Natural killer cell (primary cell): ENCODE results near the gene GCSAM. TPM values are rescaled to one million over a fixed set of nuclear protein-coding genes. Genes with fewer than 3 reads are reported as not detected.

ENCODE experiments used
- ATAC-seq, 3 donors: fragments of 150-1000 bp in 2 of 3; fragments of 200-7000 bp in 1 of 3; cut with Tn5 transposase; 1 replicate in 1 of 3; 2 replicates in 2 of 3; pipeline ENCODE4 v1.10.0; 2021; ENCODE audit warnings: mild to moderate bottlenecking in 2 of 3, moderate library complexity in 2 of 3
- DNase-seq, 2 donors: peaks; one replicate each; pipeline versions ENCODE4 v3.0.0 to v3.0.0-alpha.2; 2013 to 2021; ENCODE audit warnings: mixed read lengths in 1 of 2
- H3K27ac ChIP-seq: one replicate; pipeline ENCODE4 v1.5.1; 2013; ENCODE audit warnings: mild to moderate bottlenecking, low read length
- H3K27me3 ChIP-seq: one replicate; pipeline ENCODE4 v1.6.1; 2013; ENCODE audit warnings: low read length; ENCODE audit not compliant: control insufficient read depth, insufficient read depth
- H3K36me3 ChIP-seq: one replicate; pipeline ENCODE4 v1.6.1; 2013; ENCODE audit warnings: low read length; ENCODE audit not compliant: control insufficient read depth, insufficient read depth
- H3K4me1 ChIP-seq: one replicate; pipeline ENCODE4 v1.6.1; 2013; ENCODE audit warnings: low read length; ENCODE audit not compliant: control insufficient read depth, insufficient read depth
- H3K4me3 ChIP-seq: one replicate; pipeline ENCODE4 v1.5.1; 2013; ENCODE audit warnings: low read length
- H3K9me3 ChIP-seq: one replicate; pipeline ENCODE4 v1.6.1; 2013; ENCODE audit warnings: low read length; ENCODE audit not compliant: control insufficient read depth, insufficient read depth
- H3K27ac Mint-ChIP-seq, 2 donors: one replicate each; pipeline ENCODE4 v1.8.0; 2022; ENCODE audit warnings: mild to moderate bottlenecking in 2 of 2, mixed read lengths in 2 of 2, moderate library complexity in 1 of 2
- H3K27me3 Mint-ChIP-seq, 2 donors: one replicate each; pipeline ENCODE4 v1.8.0; 2022; ENCODE audit warnings: low read depth in 2 of 2, mixed read lengths in 2 of 2
- H3K36me3 Mint-ChIP-seq: one replicate; pipeline ENCODE4 v1.8.0; 2022; ENCODE audit warnings: mixed read lengths
- H3K4me1 Mint-ChIP-seq, 2 donors: one replicate each; pipeline ENCODE4 v1.8.0; 2022; ENCODE audit warnings: mixed read lengths in 2 of 2
- H3K4me3 Mint-ChIP-seq: one replicate; pipeline ENCODE4 v1.8.0; 2022; ENCODE audit warnings: mild to moderate bottlenecking, moderate library complexity, mixed read lengths
- H3K9me3 Mint-ChIP-seq, 2 donors: one replicate each; pipeline ENCODE4 v1.8.0; 2022; ENCODE audit warnings: mixed read lengths in 2 of 2
- WGBS: methylation state at CpG from one replicate; pipeline ENCODE4 v1.1.7; 2013; ENCODE audit warnings: missing lambda C conversion rate; ENCODE audit not compliant: insufficient coverage; 5-methylcytosine and 5-hydroxymethylcytosine counted together
- intact Hi-C: fragments of 100-400 bp; cut with micrococcal nuclease; formaldehyde crosslinking; loops from one replicate; pipeline ENCODE4 v1.14.2; 2022
- total RNA-seq, 4 donors: library from RNA; stranded (reverse); fragments of 120-200 nt in 1 of 4; gene quantifications; one replicate each; pipeline versions ENCODE4 v1.2.3 to v1.2.4, GENCODE V29; 2013 to 2022
- TF ChIP-seq, protein P1 (sequence below): fragments of 200-600 bp; IDR thresholded peaks from one replicate; pipeline ENCODE4 v1.8.0; 2022; ENCODE audit warnings: antibody characterized with exemption

Gene GCSAM
- total RNA-seq, 3 donors from 2014 or later (not counting 1 experiment from before 2014, with no cell fraction given) = 0.59 to 3.0 (median 1.1) TPM

DNA sequence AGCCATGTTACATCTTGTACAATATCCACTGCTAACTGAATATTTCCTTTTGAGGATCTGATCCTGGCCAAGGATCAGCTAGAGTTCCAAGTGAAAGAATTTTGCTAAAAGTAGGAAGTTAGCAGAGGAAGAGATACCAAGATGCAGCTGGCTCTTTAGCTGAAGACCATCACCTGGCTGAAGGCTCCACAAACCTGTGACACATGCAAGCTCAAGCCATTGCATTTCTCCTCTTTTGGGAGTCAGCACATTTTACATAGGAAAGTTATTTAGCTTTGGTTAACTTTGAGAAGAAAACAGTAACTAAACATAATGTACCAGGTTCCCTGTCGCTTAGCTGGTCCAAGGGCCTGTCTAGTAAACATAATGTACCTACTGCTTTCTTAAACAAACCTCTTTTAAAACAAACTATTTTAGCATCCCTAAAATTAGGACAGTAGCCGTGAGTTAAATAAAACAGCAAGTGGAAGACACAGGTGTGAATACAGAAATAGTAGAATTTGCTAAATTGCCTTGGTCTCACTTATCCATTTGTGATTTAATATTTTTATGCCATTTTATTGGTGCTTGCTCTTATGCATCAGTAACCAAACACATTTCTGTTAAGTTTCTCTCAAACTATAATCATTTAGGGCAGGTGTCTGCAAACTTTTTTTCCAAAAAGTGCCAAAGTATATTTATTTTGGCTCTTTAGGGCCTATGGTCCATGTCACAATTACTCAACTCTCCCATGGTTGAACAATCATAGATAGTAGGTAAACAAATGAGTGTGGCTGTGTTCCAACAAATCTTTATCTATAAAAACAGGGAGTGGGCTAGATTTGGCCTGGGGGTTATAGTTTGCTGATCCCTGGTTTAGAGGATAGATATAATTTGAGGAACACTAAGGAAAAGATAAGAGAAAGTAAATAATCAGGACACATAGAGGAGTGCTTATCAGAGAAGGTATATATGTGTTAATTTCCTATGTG lies 11.2 kb downstream of the GCSAM start:
- 60% methylated on average over 2 of the region's 2 CpGs for WGBS
- no peaks in the 10 kb centered on the region for H3K36me3 ChIP-seq
- TF ChIP-seq, protein P1, sequence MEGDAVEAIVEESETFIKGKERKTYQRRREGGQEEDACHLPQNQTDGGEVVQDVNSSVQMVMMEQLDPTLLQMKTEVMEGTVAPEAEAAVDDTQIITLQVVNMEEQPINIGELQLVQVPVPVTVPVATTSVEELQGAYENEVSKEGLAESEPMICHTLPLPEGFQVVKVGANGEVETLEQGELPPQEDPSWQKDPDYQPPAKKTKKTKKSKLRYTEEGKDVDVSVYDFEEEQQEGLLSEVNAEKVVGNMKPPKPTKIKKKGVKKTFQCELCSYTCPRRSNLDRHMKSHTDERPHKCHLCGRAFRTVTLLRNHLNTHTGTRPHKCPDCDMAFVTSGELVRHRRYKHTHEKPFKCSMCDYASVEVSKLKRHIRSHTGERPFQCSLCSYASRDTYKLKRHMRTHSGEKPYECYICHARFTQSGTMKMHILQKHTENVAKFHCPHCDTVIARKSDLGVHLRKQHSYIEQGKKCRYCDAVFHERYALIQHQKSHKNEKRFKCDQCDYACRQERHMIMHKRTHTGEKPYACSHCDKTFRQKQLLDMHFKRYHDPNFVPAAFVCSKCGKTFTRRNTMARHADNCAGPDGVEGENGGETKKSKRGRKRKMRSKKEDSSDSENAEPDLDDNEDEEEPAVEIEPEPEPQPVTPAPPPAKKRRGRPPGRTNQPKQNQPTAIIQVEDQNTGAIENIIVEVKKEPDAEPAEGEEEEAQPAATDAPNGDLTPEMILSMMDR = no peak
- Mint-ChIP-seq H3K27me3 (peaks cover 0 to 2% of the 10 kb centered on the region in 2 donors), H3K4me1 (peaks cover 25 to 29% of the 10 kb centered on the region in 2 donors), H3K4me3 (no peak overlapping the region), H3K27ac (no peak overlapping the region), H3K9me3 (no peaks in the 10 kb centered on the region), H3K36me3 (no peaks in the 10 kb centered on the region)
- DNase-seq = no peak
- no peaks in the 10 kb centered on the region for H3K27me3 ChIP-seq
- no peak overlapping the region for H3K27ac ChIP-seq
- no peak overlapping the region for H3K4me3 ChIP-seq
- intact Hi-C loops = no loop called here
- ATAC-seq = no peak
- no peaks in the 10 kb centered on the region for H3K9me3 ChIP-seq
- H3K4me1 ChIP-seq = peaks cover 8% of the 10 kb centered on the region

DNA sequence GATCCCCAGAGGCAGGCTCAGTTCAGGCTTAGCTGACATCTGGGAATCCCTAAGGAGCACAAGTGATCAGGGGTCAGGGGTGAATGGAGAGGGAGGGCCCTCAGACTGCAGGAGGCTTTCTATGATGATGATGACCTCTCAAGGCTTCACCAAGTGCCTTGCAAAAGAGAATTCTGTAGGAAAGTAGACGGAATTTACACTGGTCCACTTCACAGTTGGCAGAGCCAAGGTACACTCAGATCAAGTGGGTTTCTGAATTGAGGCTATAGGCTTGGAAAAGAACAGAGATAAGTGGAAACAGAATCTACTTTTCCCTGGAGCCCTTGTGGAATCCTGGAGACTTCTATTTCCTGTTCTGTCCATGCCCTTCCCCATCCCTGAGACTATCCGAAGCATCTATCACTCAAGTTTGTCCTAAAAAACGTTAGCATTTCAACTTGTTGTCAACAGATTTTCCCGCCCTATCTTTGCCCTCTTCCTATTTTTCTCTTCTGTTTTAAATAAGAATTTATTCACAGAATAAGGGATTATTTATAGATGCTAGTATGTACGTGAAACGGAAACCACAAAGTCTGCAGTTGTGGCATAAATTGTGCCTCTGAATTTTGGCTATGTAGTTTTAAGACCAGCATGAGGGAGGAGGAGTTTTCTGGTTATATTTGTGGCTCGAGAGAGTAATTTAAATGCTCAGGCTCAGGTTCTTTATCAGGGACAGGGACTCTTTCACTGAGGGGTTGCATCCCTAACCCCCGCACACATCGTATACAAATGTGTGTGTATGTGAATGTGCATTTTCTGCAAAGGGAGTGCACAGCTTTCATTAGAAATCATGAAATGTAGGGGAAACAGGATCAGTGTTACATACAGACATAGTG lies 12.8 kb downstream of the GCSAM start:
- Mint-ChIP-seq H3K36me3 (no peaks in the 10 kb centered on the region), H3K27ac (no peak overlapping the region), H3K4me3 (no peak overlapping the region), H3K27me3 (peaks cover 0 to 2% of the 10 kb centered on the region in 2 donors), H3K4me1 (peaks cover 26 to 30% of the 10 kb centered on the region in 2 donors), H3K9me3 (no peaks in the 10 kb centered on the region)
- Histone ChIP-seq H3K4me1 (peaks cover 12% of the 10 kb centered on the region), H3K27ac (no peak overlapping the region), H3K9me3 (no peaks in the 10 kb centered on the region), H3K27me3 (no peaks in the 10 kb centered on the region), H3K36me3 (no peaks in the 10 kb centered on the region), H3K4me3 (no peak overlapping the region)
- intact Hi-C loops = no loop called here
- ATAC-seq = peak in 1 of 3 donors; percentile 58
- TF ChIP-seq, protein P1 = no peak
- 20% methylated on average over 8 of the region's 9 CpGs for WGBS
- DNase-seq = peak in 1 of 2 donors; percentile 56

DNA sequence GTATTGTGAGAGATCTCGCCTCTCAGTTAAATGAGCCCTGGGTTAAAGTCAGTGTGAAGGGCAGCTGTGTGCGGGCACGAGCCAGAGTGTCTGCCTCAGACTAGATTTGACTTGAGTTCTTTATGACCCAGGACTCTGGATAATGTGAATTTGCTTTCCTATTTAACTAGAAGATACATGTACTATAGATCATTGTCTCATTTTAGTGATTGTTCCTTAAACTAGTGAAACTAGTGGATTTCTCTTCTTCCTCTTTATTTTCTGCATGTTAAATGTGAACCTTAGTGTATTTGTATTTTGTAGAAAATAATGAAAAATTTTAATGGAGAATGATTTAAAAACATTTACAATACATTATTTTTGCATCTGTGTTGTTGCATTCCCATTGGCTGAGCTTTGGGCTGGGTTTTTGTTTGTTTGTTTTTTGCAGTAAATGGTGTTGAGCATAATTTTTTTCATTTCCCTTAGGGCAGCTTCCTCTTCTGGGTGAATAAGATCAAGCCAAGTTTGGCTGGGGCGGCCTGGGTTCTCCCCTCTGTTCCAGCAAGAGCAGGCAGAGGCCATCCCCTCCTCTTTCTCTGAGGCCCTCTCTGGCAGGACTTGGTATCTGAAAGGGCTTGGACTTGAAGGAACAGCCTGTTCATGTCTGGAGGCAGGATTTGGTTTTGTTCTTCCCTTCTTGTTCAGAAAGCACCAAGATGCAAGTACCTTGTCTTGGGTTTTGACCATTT lies 15.0 kb downstream of the GCSAM start:
- H3K4me3 Mint-ChIP-seq = peak overlapping the region; percentile 4
- intact Hi-C loops = no loop called here
- H3K4me1 Mint-ChIP-seq = peaks cover 26 to 30% of the 10 kb centered on the region in 2 donors
- no peaks in the 10 kb centered on the region for H3K36me3 Mint-ChIP-seq
- no peaks in the 10 kb centered on the region for H3K9me3 Mint-ChIP-seq
- peaks cover 17% of the 10 kb centered on the region for H3K4me1 ChIP-seq
- WGBS = 89% methylated on average over 4 of the region's 4 CpGs
- ATAC-seq (peak in 1 of 3 donors; percentile 36), DNase-seq (no peak)
- H3K36me3 ChIP-seq = no peaks in the 10 kb centered on the region
- peaks cover 0 to 2% of the 10 kb centered on the region in 2 donors for H3K27me3 Mint-ChIP-seq
- no peak overlapping the region for H3K4me3 ChIP-seq
- TF ChIP-seq, protein P1 = no peak
- H3K27ac Mint-ChIP-seq = no peak overlapping the region
- no peaks in the 10 kb centered on the region for H3K9me3 ChIP-seq
- no peaks in the 10 kb centered on the region for H3K27me3 ChIP-seq
- H3K27ac ChIP-seq = peak overlapping the region; percentile 18
